ENCODE measurements around the gene OTUD3.

OTUD3 gene

DNA sequence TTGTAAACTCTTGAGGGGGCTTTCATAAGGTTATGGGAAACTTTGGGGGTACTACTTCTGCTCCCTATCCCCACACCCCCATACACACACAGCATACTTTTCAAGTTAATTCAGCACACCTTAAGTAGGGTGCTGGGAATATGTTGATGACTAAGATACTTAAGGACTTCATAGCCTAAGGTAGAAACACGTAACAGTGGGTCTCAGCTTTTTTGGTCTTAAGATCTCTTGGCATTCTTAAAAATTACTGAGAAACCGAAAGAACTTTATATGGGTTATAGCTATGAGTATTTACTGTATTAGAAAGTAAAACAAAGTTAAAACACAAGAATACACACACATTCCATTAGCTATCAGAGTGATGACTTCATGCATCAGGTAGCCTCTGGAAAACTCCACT is 2.1 kb downstream of the OTUD3 start:
- TF ChIP-seq ZFX (IDR thresholded peaks at IDR 0.05; ENCODE audit: borderline replicate concordance), result no peak
- TF ChIP-seq, protein P1, sequence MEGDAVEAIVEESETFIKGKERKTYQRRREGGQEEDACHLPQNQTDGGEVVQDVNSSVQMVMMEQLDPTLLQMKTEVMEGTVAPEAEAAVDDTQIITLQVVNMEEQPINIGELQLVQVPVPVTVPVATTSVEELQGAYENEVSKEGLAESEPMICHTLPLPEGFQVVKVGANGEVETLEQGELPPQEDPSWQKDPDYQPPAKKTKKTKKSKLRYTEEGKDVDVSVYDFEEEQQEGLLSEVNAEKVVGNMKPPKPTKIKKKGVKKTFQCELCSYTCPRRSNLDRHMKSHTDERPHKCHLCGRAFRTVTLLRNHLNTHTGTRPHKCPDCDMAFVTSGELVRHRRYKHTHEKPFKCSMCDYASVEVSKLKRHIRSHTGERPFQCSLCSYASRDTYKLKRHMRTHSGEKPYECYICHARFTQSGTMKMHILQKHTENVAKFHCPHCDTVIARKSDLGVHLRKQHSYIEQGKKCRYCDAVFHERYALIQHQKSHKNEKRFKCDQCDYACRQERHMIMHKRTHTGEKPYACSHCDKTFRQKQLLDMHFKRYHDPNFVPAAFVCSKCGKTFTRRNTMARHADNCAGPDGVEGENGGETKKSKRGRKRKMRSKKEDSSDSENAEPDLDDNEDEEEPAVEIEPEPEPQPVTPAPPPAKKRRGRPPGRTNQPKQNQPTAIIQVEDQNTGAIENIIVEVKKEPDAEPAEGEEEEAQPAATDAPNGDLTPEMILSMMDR (IDR thresholded peaks at IDR 0.05), result no peak

DNA sequence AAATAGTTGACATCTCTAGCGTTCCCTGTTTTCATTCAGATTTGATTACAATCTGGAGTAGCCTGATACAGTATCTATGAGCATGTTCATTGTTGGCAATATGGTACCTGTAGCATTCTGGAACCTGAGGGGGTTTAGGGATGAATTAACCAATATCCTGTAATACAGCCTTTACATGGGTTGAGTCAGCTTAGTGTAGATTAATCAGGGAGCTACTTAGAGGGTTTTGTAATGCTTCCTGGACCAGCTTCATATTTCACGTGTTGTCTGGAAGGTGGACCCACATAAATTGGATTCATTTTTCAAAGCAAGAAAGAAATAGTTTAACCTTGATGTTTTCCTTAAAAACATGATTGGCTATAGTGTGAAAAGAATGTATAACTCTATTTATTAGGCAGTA is 3.6 kb downstream of the OTUD3 start:
- no peak overlapping the region for H3K27ac ChIP-seq
- TF ChIP-seq, protein P1 (IDR thresholded peaks at IDR 0.05), result no peak
- TF ChIP-seq ZFX (IDR thresholded peaks at IDR 0.05; ENCODE audit: borderline replicate concordance), result no peak

More for the DNA sequence above, 2.1 kb downstream of the OTUD3 start:
- H3K27ac ChIP-seq, result no peak overlapping the region

DNA sequence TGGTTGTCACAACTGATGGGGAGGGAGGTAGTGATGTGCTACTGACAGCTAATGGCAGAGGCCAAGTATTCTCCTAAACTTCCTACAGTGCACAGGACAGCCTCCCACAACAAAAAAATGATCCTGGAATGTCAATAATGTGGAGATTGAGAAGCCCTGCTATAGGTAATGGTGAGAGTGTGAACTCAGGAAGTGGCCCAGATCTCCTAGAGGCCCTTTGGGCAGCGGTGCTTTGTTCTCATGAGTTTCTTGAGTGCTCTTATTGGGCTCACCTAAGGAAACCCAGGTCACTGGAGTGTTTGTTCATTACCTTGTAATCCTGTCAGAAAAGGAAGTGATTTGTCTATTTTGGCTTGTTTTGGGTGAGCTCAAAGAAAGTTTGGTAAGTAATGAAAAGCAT is 5.9 kb downstream of the OTUD3 start:
- TF ChIP-seq, protein P1 (IDR thresholded peaks at IDR 0.05), result no peak
- no peak for TF ChIP-seq ZFX (IDR thresholded peaks at IDR 0.05; ENCODE audit: borderline replicate concordance)

DNA sequence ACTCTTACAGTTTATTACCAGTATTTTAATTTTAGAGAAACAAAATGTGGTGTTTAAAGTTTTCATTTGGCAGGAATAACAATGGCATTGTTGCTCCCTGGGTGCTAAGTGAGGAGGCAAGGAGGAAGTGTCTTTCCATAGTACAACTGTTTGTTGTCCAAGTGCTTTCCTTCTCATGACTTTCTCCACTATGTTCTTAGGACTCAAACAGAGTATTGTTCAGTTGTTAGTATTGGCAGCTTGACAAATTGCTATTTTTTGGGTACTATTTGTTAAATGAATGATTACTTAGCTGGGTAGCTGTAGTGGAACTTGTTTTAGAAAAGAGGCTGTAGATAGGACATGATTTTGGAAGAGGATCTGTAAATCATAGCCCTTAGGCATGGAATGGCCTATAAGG is 7.5 kb downstream of the OTUD3 start:
- H3K27ac ChIP-seq, result no peak overlapping the region
- TF ChIP-seq ZFX (IDR thresholded peaks at IDR 0.05; ENCODE audit: borderline replicate concordance), result no peak
- TF ChIP-seq, protein P1 (IDR thresholded peaks at IDR 0.05), result no peak

More for the DNA sequence above, 5.9 kb downstream of the OTUD3 start:
- no peak overlapping the region for H3K27ac ChIP-seq

- H3K27ac ChIP-seq, result no peak overlapping the region
- TF ChIP-seq, protein P1 (IDR thresholded peaks at IDR 0.05), result no peak
- TF ChIP-seq ZFX (IDR thresholded peaks at IDR 0.05; ENCODE audit: borderline replicate concordance), result no peak
These were observed 9.9 kb downstream of the OTUD3 start for GRCh38 chr1:19892129-19892528.

- TF ChIP-seq, protein P1 (IDR thresholded peaks at IDR 0.05), result no peak
- TF ChIP-seq ZFX (IDR thresholded peaks at IDR 0.05; ENCODE audit: borderline replicate concordance), result no peak
- H3K27ac ChIP-seq, result no peak overlapping the region
These were observed 10.5 kb downstream of the OTUD3 start for GRCh38 chr1:19892628-19893168.

DNA sequence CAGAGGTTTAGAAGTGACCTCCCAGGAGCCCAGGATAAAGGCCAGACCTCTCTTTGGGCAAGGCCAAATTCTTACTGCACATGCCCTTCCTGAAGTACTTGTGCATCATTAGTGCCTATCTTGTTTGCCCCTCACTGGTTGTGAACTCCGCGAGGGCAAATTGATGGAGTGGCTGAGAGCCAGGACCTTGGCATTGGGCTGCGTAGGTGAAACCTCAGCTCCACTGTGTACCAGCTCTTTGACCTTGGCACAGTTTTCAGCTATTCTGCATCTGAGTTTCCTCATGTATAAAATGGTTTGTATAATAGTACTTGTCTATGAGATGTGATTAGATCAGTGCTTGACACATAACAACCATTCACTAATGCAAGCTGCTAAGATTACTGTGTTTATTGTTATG is 11.5 kb downstream of the OTUD3 start:
- no peak overlapping the region for H3K27ac ChIP-seq
- no peak for TF ChIP-seq ZFX (IDR thresholded peaks at IDR 0.05; ENCODE audit: borderline replicate concordance)
- TF ChIP-seq, protein P1 (IDR thresholded peaks at IDR 0.05), result no peak

All from 22Rv1 (cell line).